AG08395 (cell line): ENCODE measurements around the gene UBXN11.
"Not testable (repeated sequence)": the region's sequence is repeated elsewhere in the genome, so short reads cannot be mapped to it uniquely, and the experiment has no call there.

Experiments
- DNase-seq: peaks from one replicate; pipeline ENCODE4 v3.0.0; 2012; ENCODE audit warnings: mixed read lengths, low spot score

Gene UBXN11

GRCh38 chr1:26305667-26306289 lies 658 bp downstream of the UBXN11 start:
- no peak for DNase-seq

DNA sequence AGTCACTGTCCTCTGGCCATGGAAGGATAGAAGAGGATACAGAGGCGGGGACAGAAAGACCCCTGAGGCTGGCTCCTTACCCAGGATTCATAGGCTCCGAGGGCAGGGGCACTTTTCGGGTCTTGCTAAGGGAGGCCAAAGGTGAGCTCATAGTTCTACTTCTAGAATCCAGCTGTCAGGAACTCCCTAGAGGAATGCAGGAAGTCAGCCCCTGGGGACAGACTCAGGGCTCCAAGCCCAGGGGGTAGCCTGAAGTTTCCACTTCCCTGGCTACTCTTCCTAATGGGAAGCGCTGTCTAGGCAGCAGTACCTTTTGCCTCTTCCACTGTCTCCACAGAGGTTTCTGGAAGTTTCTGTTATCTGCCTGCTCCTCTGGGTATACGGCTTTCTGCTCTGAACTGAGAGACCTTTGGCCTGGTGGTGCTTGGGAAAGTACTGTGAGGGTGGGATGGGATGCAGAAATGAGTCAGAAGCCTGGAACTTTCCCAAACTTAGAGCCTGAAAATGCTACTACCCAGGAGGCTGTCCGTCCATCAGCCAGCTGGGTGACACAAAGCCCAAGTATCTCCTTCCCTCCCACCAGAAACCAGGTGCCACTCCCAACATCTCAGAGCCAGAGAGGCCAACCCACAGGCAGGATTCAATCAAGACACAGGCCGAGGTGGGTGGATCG lies 3.6 kb downstream of the UBXN11 start:
- peak; percentile 69 for DNase-seq

DNA sequence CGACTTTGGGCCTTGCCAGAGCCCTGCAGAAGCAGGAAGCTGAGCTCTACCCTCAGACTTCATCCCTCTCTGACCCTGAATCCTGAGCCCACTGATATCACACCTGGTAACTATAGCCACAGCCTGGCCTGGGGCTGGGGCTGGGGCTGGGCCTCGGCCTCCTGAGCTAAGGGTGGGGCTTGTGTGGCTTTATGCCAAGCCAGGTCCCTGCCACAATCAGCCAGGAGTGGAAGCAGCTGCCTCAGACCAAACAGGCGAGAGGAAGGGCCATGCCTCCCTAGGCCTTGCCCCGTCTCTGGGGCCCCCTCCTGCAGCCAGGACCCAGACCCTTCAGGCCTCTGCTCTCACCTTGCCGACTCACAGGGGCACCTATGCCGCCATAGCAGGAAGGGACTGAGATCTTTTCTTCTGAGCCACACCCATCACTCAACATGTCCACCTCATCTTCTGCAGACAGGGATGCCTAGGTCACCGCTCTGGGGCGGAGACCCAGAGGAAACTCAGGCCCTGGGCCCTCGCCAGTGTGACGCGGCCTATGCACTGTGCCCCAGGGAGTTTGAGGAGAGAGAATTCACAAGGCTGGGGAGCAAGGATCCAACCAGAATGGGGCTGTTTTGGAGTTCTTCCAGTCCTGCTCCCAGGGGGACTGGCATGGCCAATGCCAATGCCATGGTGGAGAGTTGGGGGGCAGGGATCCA lies 5.7 kb downstream of the UBXN11 start:
- no peak for DNase-seq

DNA sequence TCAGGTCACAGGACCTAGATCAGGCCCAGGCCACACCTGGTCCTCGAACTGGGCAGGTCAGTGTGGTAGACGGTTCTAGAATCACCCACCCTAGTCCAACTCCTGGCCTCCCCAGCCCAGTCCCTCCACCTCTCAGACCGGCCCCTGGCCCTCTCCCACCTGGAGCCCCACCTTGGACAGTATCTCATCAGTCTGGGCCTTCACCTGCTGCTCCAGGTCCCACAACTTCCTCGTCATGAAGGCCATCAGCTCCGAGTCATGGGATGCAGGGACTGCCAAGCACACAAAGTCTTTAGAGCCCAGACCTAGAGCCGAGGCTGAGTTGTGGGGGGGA lies 8.7 kb downstream of the UBXN11 start:
- no peak for DNase-seq

DNA sequence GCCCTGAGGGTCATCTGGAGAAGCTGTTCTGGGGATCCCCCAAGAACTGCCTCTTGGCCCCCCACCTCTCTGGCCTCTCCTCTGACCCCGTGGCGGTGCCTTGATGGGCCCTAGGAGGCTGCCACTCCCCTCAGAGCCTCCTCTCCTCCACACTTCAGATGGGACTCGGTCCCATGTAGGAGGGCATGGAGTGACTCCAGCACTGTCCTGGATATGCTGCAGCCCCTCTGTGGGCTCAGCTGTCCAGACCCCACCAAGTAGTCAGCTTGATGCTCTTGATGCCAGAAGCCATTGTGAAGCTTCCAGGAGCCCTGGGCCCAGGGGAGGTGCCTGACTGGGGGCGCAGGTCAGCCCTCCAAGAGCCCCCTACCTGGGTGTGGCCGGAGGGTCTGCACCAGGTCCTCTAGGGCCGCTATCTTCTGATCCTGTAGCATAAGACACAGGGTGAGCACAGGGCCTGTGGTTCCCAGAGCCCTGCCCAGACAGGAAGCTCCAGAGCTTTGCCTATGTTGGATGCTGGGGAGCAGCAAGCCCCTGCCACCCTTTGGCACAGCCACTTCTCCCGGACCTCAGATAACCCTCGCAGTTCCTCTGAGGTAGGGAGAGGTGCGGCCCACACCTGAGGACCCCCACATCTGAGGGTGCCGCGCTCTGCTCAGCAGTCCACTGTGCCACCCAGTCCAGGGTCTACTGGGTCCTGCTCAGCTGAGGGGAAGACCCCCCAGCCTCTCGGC lies 9.2 kb downstream of the UBXN11 start:
- no peak for DNase-seq

DNA sequence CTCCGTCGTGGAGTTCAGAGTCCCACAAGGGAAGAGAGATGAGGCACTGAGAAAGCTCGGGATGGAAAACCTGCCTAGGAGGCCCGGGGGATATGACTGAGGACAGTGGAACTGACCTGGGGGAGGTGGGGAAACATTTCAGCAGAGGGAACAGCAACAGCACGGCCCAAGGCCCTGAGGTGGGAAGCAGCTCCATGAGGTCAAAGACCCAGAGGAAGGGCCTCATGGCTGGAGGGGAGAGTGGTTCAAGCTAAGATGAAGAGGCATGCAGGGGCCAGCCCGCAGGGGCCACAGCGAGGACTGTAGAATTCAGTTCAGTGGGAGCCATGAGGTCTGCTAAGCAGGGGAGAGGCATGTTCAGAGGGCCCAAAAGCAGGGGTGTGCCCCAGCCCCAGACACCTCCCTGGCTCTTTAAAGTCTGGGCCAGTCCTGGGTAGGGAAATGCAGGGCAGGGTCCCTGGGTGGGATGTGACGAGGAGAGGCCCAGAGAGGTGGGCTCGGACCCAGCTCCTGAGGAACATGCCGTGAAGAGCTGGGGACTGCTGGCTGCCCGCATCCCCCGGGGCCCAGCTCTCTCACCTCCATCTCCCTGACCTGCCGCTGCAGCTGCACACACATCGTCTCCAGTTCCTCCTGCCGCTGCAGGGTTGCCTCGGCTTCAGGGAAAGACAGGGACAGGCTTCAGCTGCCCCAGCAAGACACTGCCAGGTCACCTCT lies 9.9 kb downstream of the UBXN11 start:
- no peak for DNase-seq

GRCh38 chr1:26295194-26296138 lies 11.0 kb downstream of the UBXN11 start:
- no peak for DNase-seq

- no peak for DNase-seq
These were observed 12.4 kb downstream of the UBXN11 start for GRCh38 chr1:26293911-26294463.

GRCh38 chr1:26292735-26293134 lies 13.7 kb downstream of the UBXN11 start:
- not testable (repeated sequence) for DNase-seq

DNA sequence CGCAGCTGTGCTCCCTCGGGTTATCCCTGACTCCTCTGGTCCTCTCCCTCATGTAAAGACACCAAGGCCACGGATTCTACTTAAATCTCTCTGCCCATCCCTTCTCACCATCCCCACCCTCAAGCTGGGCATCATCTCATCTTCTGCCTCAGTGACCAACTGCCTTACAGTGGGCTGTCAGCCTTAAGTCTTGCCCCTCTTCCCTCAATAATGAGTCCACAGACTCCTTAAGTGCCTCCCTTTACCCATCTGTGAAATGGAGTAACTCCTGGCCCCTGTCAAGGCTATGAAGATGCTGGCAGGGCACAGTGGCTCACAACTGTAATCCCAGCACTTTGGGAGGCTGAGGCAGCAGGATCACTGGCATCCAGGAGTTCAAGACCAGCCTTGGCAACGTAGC lies 14.5 kb downstream of the UBXN11 start:
- no peak for DNase-seq

- no peak for DNase-seq
These were observed 15.0 kb downstream of the UBXN11 start for GRCh38 chr1:26291433-26291832.

- no peak for DNase-seq
These were observed 15.6 kb downstream of the UBXN11 start for GRCh38 chr1:26290882-26291261.

- DNase-seq: no peak
These were observed 16.1 kb downstream of the UBXN11 start for GRCh38 chr1:26290122-26290881.

GRCh38 chr1:26289158-26290059 lies 17.0 kb downstream of the UBXN11 start:
- DNase-seq: no peak

GRCh38 chr1:26288311-26288941 lies 18.0 kb downstream of the UBXN11 start:
- DNase-seq: no peak

GRCh38 chr1:26287811-26288210 lies 18.6 kb downstream of the UBXN11 start:
- DNase-seq: no peak

- peak; percentile 60 for DNase-seq
These were observed 19.3 kb downstream of the UBXN11 start for GRCh38 chr1:26287033-26287711.

GRCh38 chr1:26286064-26286416 lies 20.4 kb downstream of the UBXN11 start:
- DNase-seq: no peak
